ENCODE measurements around the gene DSG4. TPM values are rescaled to one million over a fixed set of nuclear protein-coding genes. Genes with fewer than 3 reads are reported as not detected.

Gene DSG4
- total RNA-seq, 1 donor from 2014 or later, result not detected

GRCh38 chr18:31407649-31408048, 31.1 kb downstream of the DSG4 start:
- no peak for DNase-seq (ENCODE audit: low spot score)

DNA sequence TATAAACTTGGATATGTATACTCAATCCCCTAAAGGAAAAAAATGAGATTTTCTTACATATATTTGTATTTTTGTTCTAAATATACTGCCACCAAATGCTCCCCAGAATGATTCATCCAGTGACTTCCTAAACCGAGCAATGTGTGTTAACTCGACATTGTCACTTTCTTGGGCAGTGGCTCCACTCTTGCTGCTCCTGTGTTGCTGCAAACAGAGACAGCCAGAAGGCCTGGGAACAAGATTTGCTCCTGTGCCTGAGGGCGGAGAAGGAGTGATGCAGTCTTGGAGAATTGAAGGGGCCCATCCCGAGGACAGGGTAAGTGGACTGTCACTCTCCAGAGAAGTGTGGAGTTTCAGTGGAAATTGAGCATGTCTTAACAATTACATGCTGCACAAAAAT, 32.7 kb downstream of the DSG4 start:
- no peak for DNase-seq (ENCODE audit: low spot score)

DNA sequence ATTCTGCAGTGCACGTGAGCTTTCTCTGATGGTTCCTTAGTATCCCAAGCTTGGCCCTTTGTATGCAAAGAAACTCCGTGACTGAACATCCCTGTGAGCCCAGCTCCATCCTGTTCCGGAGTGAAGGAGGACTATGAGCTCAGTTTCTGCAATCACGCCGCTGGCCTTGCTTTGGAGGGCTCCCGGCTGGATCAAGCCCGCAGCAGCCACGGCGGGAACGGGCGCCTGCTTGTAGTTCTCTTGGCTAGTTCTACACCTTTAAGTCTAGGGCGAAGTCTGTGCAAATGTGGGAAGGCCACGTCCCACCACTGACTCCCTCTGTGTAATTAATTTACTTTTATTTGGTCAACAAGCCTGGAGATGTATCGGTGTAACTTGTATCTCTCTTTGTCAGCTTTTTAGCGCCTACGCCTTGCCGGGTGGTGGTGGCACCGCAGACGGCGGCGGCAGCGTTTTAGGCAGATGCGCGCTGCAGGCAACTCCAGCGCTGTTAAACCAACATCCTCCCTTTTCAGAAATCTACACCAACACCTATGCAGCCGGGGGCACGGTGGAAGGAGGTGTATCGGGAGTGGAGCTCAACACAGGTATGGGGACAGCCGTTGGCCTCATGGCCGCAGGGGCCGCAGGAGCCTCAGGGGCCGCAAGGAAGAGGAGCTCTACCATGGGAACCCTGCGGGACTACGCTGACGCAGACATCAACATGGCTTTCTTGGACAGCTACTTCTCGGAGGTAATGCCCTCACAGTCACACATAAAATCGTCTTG, 34.3 kb downstream of the DSG4 start:
- no peak for DNase-seq (ENCODE audit: low spot score)

- no peak for DNase-seq (ENCODE audit: low spot score)
These were observed 36.6 kb downstream of the DSG4 start for GRCh38 chr18:31413137-31413536.

- no peak for DNase-seq (ENCODE audit: low spot score)
These were observed 41.3 kb downstream of the DSG4 start for GRCh38 chr18:31417850-31418249.

GRCh38 chr18:31419457-31419932, 42.9 kb downstream of the DSG4 start:
- no peak for DNase-seq (ENCODE audit: low spot score)

DNA sequence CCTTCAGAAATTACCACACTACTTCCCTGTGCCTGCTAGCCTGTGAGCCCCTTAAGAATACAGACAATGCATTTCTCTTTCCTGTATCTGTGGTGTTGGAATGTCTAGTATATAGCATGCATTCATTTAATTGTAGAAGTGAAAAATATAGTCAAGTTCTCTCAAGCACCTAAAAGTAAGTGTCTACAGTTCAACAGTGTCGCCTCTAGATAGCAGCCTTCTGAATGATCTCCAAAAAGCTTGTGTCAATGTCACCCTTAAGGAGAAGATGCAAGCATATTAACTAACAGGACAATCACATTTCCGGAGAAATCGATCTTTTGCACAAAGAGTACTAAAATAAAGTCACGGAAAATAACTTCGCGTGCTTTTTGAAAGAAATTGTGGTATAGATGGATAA, 43.5 kb downstream of the DSG4 start:
- no peak for DNase-seq (ENCODE audit: low spot score)

- no peak for DNase-seq (ENCODE audit: low spot score)
These were observed 43.9 kb downstream of the DSG4 start for GRCh38 chr18:31420524-31420923.

DNA sequence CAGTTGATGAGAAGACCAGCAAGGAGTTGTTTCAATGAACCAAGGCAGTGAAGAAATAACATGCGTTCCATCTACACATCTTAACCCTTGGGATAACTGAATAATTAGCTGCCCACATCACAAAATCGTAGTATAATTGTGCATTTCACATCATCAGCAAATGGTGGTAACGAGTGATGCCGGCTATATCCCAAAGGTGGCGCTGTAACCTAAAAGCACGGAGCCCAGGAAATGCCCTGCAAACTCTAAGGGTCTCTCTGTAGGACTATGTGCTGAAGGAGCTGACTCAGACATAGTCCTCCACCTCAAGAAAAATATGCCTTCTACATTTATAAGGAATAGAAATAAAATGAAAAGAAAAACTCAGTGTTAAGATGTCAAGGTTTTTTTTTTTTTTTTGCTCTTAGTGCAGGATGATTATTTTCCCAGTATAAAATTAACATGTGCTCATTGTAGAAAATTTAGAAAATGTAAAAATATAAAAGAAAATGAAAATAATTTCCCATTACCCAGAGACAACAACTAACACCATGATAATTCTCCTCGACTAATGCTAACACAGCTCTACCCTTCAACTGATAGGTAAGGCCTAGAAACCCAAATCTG, 47.9 kb downstream of the DSG4 start:
- no peak for DNase-seq (ENCODE audit: low spot score)

- no peak for DNase-seq (ENCODE audit: low spot score)
These were observed 49.4 kb downstream of the DSG4 start for GRCh38 chr18:31426021-31426420.

DNA sequence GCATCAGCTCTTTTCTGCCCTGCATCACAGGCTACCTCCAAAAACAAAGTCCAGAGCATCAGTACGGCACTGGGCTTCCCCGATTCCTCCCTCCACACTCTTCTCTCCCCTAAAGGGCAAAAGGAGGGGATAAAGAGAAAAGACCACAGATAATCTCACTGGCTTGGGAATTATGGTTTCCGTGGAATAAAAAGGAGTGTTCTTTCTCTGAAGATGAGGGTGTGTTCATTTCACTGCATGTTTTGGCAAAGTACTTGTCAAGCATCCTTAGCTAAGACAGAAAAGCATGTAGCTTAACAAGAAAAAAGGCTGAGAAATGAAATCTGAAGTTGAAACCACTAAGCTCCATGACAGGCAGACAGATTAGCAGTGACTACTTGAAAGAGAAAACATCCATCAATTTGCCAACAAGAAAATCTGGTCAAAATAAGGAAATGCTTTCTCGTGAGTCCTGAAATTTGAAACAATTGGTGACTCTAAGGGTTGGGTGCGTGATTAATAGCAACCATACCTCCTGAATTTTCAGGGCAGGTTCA, 50.4 kb downstream of the DSG4 start:
- DNase-seq (ENCODE audit: low spot score), result no peak

GRCh38 chr18:31428211-31428610, 51.6 kb downstream of the DSG4 start:
- no peak for DNase-seq (ENCODE audit: low spot score)

DNA sequence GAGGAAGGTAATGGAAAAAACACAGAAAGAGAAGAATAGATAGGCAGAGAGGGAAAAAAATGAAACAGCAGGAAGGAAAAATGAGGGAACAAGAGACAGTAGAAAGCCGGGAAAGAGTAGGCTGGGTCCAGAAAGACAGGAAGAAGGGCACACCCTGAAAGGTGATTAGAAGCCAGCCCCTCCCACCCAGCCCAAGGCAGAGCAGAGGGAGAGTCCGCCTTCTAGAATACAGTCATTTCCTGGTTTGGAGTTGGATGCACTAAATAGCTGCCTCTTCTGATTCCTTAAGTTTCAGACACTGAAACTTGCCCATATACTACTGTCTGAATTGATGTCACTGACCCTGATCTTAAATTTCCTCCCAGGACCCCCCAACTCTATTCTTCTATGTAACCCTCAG, 53.0 kb downstream of the DSG4 start:
- peak; percentile 28 for DNase-seq (ENCODE audit: low spot score)

DNA sequence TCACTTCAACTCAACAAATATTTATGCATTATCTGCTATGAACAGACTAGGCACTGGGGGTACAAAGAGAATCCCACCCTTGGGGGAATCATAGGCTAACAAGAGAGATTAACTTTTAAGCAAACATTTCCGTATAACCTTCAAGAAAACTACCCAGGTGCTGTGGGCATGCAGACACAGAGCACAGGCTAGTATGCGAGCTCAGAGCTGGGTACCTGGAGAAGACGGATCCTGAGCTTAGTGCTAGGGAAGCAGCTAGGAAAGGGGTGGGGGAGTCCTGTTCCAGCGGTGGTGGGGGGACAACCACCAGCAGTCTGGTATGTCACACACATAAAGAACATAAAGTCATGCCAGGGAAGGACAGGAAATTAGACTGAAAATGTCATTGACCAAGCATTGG, 53.5 kb downstream of the DSG4 start:
- DNase-seq (ENCODE audit: low spot score), result no peak

DNA sequence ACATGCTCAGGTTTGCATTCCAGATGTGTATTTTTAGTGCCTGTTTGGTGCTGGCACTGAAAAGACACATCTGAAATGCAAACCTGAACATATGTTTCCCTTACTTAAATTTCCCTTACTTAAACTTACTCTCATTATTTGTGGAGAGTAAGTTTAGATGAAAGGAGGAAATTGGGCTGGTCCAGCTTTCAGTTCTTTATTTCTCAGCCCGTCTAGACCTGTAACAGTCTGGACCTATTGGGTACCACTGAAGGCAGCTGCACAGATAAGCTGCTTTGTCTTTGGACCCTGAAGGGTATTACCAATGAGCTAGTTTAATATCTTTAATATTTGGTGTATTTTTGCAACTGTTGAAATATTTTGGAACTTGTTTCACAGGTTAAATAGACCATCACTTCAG, 54.0 kb downstream of the DSG4 start:
- DNase-seq (ENCODE audit: low spot score), result no peak

DNA sequence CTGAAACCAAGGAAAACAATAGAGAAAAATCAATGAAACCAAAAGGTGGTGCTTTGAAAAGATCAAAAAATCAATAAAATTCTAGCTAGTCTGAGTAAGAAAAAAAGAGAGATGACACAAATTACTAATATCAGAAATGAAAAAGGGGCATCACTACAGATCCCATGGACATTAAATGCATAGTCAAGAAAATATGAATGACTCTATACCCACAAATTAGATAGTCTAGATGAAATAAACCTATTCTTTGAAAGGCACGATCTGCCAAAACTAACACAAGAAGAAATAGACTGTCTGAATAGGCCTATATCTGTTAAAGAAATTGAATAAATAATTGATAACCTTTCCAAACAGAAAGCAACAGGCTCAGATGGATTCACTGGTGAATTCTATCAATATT, 55.7 kb downstream of the DSG4 start:
- DNase-seq (ENCODE audit: low spot score), result no peak

DNA sequence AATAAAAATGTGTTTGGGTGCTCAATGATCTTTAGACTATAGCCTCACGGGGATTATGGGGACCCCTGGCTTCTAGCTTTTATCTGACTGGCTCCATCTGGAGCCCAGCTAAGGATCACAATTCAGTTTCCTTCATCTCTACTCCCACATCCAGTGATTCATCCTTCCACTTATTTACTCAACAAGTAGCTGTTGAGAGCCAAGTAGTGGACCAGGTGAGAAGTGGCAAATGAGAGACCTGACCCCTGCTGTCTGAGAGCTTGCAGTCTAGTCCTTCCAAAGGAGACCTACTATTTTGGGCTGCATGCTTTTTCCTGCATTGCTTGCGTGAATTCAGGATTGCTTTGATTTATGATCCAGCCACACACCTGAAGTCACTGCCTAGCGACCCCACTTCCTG, 60.2 kb downstream of the DSG4 start:
- DNase-seq (ENCODE audit: low spot score), result no peak

- DNase-seq (ENCODE audit: low spot score), result no peak
These were observed 61.8 kb downstream of the DSG4 start for GRCh38 chr18:31438402-31438801.

DNA sequence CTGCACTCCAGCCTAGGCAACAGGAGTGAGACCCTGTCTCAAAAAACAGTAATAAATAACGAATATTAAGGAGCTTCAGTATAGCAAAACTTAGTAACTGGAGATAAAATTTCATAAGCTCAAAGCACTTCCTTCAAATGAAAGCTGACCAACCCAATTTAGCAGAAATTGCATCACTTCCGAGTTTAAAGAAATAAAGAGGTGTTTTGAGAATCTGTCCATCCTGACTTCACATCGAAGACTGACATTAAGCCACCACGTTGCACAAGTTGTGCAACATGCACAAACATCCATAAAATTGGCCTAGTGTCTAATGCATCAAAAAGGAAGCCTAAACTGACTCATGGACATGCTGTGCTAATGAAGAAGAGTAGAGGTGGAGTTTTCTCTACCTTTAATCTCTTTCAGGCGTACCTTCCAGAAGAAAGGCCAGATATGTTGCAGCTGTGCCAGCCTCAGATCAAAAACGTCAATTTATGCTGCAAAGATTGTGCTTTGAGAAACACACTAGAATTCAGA, 63.3 kb downstream of the DSG4 start:
- no peak for DNase-seq (ENCODE audit: low spot score)

GRCh38 chr18:31440787-31441186, 64.2 kb downstream of the DSG4 start:
- no peak for DNase-seq (ENCODE audit: low spot score)

- DNase-seq (ENCODE audit: low spot score), result no peak
These were observed 64.9 kb downstream of the DSG4 start for GRCh38 chr18:31441493-31441892.

DNA sequence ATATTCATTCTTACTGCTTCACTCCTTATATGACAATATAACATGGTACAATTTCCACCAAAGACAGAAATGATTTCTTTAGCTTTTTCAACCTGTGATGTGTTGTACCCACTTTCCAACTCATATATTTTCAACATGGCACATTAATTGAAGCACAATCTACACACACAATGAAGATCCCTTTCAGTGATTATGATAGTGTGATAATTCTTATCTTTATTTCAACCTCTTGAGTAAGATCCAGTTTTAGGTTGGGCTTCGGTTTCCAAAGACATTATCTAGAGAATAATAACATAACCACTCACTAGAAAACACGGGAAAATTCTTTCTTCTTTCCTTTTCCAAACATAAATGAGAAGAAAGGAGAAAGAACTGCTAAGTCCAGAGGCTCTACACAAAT, 67.6 kb downstream of the DSG4 start:
- DNase-seq (ENCODE audit: low spot score), result no peak

- no peak for DNase-seq (ENCODE audit: low spot score)
These were observed 69.3 kb downstream of the DSG4 start for GRCh38 chr18:31445908-31446307.
